Measurements from ENCODE around the gene KIF6.

The KIF6 gene

GRCh38 chr6:39402239-39402751 lies 322.9 kb downstream of the KIF6 start:
- Histone ChIP-seq H3K9ac (ENCODE audit: low read depth, low read length) (no peak overlapping the region), H3K27me3 (ENCODE audit: control insufficient read depth, insufficient read depth, low read length) (no peaks in the 10 kb centered on the region), H3K4me3 (ENCODE audit: low read depth, low read length) (no peak overlapping the region), H3K36me3 (ENCODE audit: control insufficient read depth, insufficient read depth, low read length) (no peaks in the 10 kb centered on the region), H3K4me1 (ENCODE audit: control insufficient read depth, insufficient read depth, low read length) (no peaks in the 10 kb centered on the region), H3K9me3 (ENCODE audit: control insufficient read depth, insufficient read depth, low read length) (no peaks in the 10 kb centered on the region)

GRCh38 chr6:39401376-39401775 lies 323.8 kb downstream of the KIF6 start:
- Histone ChIP-seq H3K4me3 (ENCODE audit: low read depth, low read length) (no peak overlapping the region), H3K9me3 (ENCODE audit: control insufficient read depth, insufficient read depth, low read length) (no peaks in the 10 kb centered on the region), H3K36me3 (ENCODE audit: control insufficient read depth, insufficient read depth, low read length) (no peaks in the 10 kb centered on the region), H3K27me3 (ENCODE audit: control insufficient read depth, insufficient read depth, low read length) (no peaks in the 10 kb centered on the region), H3K9ac (ENCODE audit: low read depth, low read length) (no peak overlapping the region), H3K4me1 (ENCODE audit: control insufficient read depth, insufficient read depth, low read length) (no peaks in the 10 kb centered on the region)

GRCh38 chr6:39400026-39400425 lies 325.2 kb downstream of the KIF6 start:
- no peak overlapping the region for H3K9ac ChIP-seq (ENCODE audit: low read depth, low read length)
- no peaks in the 10 kb centered on the region for H3K27me3 ChIP-seq (ENCODE audit: control insufficient read depth, insufficient read depth, low read length)
- H3K36me3 ChIP-seq (ENCODE audit: control insufficient read depth, insufficient read depth, low read length): no peaks in the 10 kb centered on the region
- H3K4me3 ChIP-seq (ENCODE audit: low read depth, low read length): no peak overlapping the region
- no peaks in the 10 kb centered on the region for H3K9me3 ChIP-seq (ENCODE audit: control insufficient read depth, insufficient read depth, low read length)
- no peaks in the 10 kb centered on the region for H3K4me1 ChIP-seq (ENCODE audit: control insufficient read depth, insufficient read depth, low read length)

GRCh38 chr6:39396854-39397253 lies 328.4 kb downstream of the KIF6 start:
- no peaks in the 10 kb centered on the region for H3K27me3 ChIP-seq (ENCODE audit: control insufficient read depth, insufficient read depth, low read length)
- no peak overlapping the region for H3K9ac ChIP-seq (ENCODE audit: low read depth, low read length)
- H3K4me1 ChIP-seq (ENCODE audit: control insufficient read depth, insufficient read depth, low read length): no peaks in the 10 kb centered on the region
- no peaks in the 10 kb centered on the region for H3K9me3 ChIP-seq (ENCODE audit: control insufficient read depth, insufficient read depth, low read length)
- no peaks in the 10 kb centered on the region for H3K36me3 ChIP-seq (ENCODE audit: control insufficient read depth, insufficient read depth, low read length)
- no peak overlapping the region for H3K4me3 ChIP-seq (ENCODE audit: low read depth, low read length)

- H3K4me1 ChIP-seq (ENCODE audit: control insufficient read depth, insufficient read depth, low read length): no peaks in the 10 kb centered on the region
- H3K9me3 ChIP-seq (ENCODE audit: control insufficient read depth, insufficient read depth, low read length): no peaks in the 10 kb centered on the region
- no peak overlapping the region for H3K9ac ChIP-seq (ENCODE audit: low read depth, low read length)
- H3K27me3 ChIP-seq (ENCODE audit: control insufficient read depth, insufficient read depth, low read length): no peaks in the 10 kb centered on the region
- H3K36me3 ChIP-seq (ENCODE audit: control insufficient read depth, insufficient read depth, low read length): no peaks in the 10 kb centered on the region
- H3K4me3 ChIP-seq (ENCODE audit: low read depth, low read length): no peak overlapping the region
Observed at GRCh38 chr6:39393075-39393474, 332.1 kb downstream of the KIF6 start.

- Histone ChIP-seq H3K9ac (ENCODE audit: low read depth, low read length) (no peak overlapping the region), H3K4me1 (ENCODE audit: control insufficient read depth, insufficient read depth, low read length) (no peaks in the 10 kb centered on the region), H3K4me3 (ENCODE audit: low read depth, low read length) (no peak overlapping the region), H3K27me3 (ENCODE audit: control insufficient read depth, insufficient read depth, low read length) (no peaks in the 10 kb centered on the region), H3K36me3 (ENCODE audit: control insufficient read depth, insufficient read depth, low read length) (no peaks in the 10 kb centered on the region), H3K9me3 (ENCODE audit: control insufficient read depth, insufficient read depth, low read length) (no peaks in the 10 kb centered on the region)
Observed at GRCh38 chr6:39391182-39391581, 334.0 kb downstream of the KIF6 start.

GRCh38 chr6:39389484-39389767 lies 335.8 kb downstream of the KIF6 start:
- Histone ChIP-seq H3K4me3 (ENCODE audit: low read depth, low read length) (no peak overlapping the region), H3K36me3 (ENCODE audit: control insufficient read depth, insufficient read depth, low read length) (no peaks in the 10 kb centered on the region), H3K4me1 (ENCODE audit: control insufficient read depth, insufficient read depth, low read length) (no peaks in the 10 kb centered on the region), H3K27me3 (ENCODE audit: control insufficient read depth, insufficient read depth, low read length) (no peaks in the 10 kb centered on the region), H3K9me3 (ENCODE audit: control insufficient read depth, insufficient read depth, low read length) (no peaks in the 10 kb centered on the region), H3K9ac (ENCODE audit: low read depth, low read length) (no peak overlapping the region)

- no peak overlapping the region for H3K9ac ChIP-seq (ENCODE audit: low read depth, low read length)
- no peaks in the 10 kb centered on the region for H3K27me3 ChIP-seq (ENCODE audit: control insufficient read depth, insufficient read depth, low read length)
- H3K4me3 ChIP-seq (ENCODE audit: low read depth, low read length): no peak overlapping the region
- H3K9me3 ChIP-seq (ENCODE audit: control insufficient read depth, insufficient read depth, low read length): no peaks in the 10 kb centered on the region
- no peaks in the 10 kb centered on the region for H3K36me3 ChIP-seq (ENCODE audit: control insufficient read depth, insufficient read depth, low read length)
- no peaks in the 10 kb centered on the region for H3K4me1 ChIP-seq (ENCODE audit: control insufficient read depth, insufficient read depth, low read length)
Observed at GRCh38 chr6:39388606-39389483, 336.4 kb downstream of the KIF6 start.

GRCh38 chr6:39387785-39388184 lies 337.4 kb downstream of the KIF6 start:
- Histone ChIP-seq H3K27me3 (ENCODE audit: control insufficient read depth, insufficient read depth, low read length) (no peaks in the 10 kb centered on the region), H3K9me3 (ENCODE audit: control insufficient read depth, insufficient read depth, low read length) (no peaks in the 10 kb centered on the region), H3K4me1 (ENCODE audit: control insufficient read depth, insufficient read depth, low read length) (no peaks in the 10 kb centered on the region), H3K4me3 (ENCODE audit: low read depth, low read length) (no peak overlapping the region), H3K36me3 (ENCODE audit: control insufficient read depth, insufficient read depth, low read length) (no peaks in the 10 kb centered on the region), H3K9ac (ENCODE audit: low read depth, low read length) (no peak overlapping the region)

- no peaks in the 10 kb centered on the region for H3K36me3 ChIP-seq (ENCODE audit: control insufficient read depth, insufficient read depth, low read length)
- H3K9me3 ChIP-seq (ENCODE audit: control insufficient read depth, insufficient read depth, low read length): no peaks in the 10 kb centered on the region
- no peaks in the 10 kb centered on the region for H3K27me3 ChIP-seq (ENCODE audit: control insufficient read depth, insufficient read depth, low read length)
Observed at GRCh38 chr6:39386487-39386886, 338.7 kb downstream of the KIF6 start.

GRCh38 chr6:39381550-39382140 lies 343.6 kb downstream of the KIF6 start:
- H3K27me3 ChIP-seq (ENCODE audit: control insufficient read depth, insufficient read depth, low read length): no peaks in the 10 kb centered on the region
- no peaks in the 10 kb centered on the region for H3K4me1 ChIP-seq (ENCODE audit: control insufficient read depth, insufficient read depth, low read length)
- no peaks in the 10 kb centered on the region for H3K36me3 ChIP-seq (ENCODE audit: control insufficient read depth, insufficient read depth, low read length)
- H3K9me3 ChIP-seq (ENCODE audit: control insufficient read depth, insufficient read depth, low read length): no peaks in the 10 kb centered on the region
- H3K9ac ChIP-seq (ENCODE audit: low read depth, low read length): no peak overlapping the region
- H3K4me3 ChIP-seq (ENCODE audit: low read depth, low read length): no peak overlapping the region

More at GRCh38 chr6:39386487-39386886, 338.7 kb downstream of the KIF6 start:
- H3K4me1 ChIP-seq (ENCODE audit: control insufficient read depth, insufficient read depth, low read length): no peaks in the 10 kb centered on the region
- H3K9ac ChIP-seq (ENCODE audit: low read depth, low read length): no peak overlapping the region
- no peak overlapping the region for H3K4me3 ChIP-seq (ENCODE audit: low read depth, low read length)

Data from iPS-15b (cell line).